ENCODE measurements around the gene PRRT4.

The PRRT4 gene

GRCh38 chr7:128318691-128319090 is 42.8 kb downstream of the PRRT4 start:
- no peak for ATAC-seq
- TF ChIP-seq SNAI2 (CRISPR knock-in tag; IDR thresholded peaks at IDR 0.05): no peak
- no peak for TF ChIP-seq PATZ1 (CRISPR knock-in tag; IDR thresholded peaks at IDR 0.05; ENCODE audit: borderline replicate concordance)

- ATAC-seq: no peak; the same call in 2 of the 3 replicates
- no peak for TF ChIP-seq TOX (CRISPR knock-in tag; IDR thresholded peaks at IDR 0.05; ENCODE audit: borderline replicate concordance)
Observed at GRCh38 chr7:128311013-128311412, 50.5 kb downstream of the PRRT4 start.

DNA sequence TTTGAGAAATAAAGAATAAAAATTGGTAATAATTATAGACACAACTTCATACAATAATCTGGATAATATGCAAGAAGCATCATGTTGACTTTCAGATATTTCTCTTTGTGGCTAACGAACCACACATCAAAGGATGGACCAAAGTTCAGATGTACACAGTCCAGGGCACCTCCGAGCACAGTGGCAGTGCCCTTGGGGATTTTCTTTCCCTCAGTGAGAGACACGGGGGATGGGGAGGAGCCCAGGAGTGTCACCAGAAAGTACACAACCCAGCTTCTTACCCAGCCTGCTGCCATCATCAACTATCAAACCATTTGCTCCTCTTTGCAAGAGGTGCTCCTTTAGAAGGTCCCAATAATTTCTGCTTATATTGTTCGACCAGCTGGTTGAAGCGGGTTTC is 51.0 kb downstream of the PRRT4 start:
- no peak for ATAC-seq
- TF ChIP-seq GLIS3 (CRISPR knock-in tag; IDR thresholded peaks at IDR 0.05) (no peak), ISL1 (CRISPR knock-in tag; IDR thresholded peaks at IDR 0.05) (no peak), TSHZ2 (CRISPR knock-in tag; IDR thresholded peaks at IDR 0.05) (no peak), ZNF70 (CRISPR knock-in tag; IDR thresholded peaks at IDR 0.05) (no peak), ZNF8 (CRISPR knock-in tag; IDR thresholded peaks at IDR 0.05) (no peak), TOX (CRISPR knock-in tag; IDR thresholded peaks at IDR 0.05; ENCODE audit: borderline replicate concordance) (no peak), BACH2 (CRISPR knock-in tag; IDR thresholded peaks at IDR 0.05; ENCODE audit: borderline replicate concordance) (no peak)
- TF ChIP-seq, protein P1, sequence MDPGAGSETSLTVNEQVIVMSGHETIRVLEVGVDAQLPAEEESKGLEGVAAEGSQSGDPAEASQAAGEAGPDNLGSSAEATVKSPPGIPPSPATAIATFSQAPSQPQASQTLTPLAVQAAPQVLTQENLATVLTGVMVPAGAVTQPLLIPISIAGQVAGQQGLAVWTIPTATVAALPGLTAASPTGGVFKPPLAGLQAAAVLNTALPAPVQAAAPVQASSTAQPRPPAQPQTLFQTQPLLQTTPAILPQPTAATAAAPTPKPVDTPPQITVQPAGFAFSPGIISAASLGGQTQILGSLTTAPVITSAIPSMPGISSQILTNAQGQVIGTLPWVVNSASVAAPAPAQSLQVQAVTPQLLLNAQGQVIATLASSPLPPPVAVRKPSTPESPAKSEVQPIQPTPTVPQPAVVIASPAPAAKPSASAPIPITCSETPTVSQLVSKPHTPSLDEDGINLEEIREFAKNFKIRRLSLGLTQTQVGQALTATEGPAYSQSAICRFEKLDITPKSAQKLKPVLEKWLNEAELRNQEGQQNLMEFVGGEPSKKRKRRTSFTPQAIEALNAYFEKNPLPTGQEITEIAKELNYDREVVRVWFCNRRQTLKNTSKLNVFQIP (CRISPR knock-in tag; IDR thresholded peaks at IDR 0.05; ENCODE audit: borderline replicate concordance, low read depth): no peak
- TF ChIP-seq, protein P2, sequence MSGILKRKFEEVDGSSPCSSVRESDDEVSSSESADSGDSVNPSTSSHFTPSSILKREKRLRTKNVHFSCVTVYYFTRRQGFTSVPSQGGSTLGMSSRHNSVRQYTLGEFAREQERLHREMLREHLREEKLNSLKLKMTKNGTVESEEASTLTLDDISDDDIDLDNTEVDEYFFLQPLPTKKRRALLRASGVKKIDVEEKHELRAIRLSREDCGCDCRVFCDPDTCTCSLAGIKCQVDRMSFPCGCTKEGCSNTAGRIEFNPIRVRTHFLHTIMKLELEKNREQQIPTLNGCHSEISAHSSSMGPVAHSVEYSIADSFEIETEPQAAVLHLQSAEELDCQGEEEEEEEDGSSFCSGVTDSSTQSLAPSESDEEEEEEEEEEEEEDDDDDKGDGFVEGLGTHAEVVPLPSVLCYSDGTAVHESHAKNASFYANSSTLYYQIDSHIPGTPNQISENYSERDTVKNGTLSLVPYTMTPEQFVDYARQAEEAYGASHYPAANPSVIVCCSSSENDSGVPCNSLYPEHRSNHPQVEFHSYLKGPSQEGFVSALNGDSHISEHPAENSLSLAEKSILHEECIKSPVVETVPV (CRISPR knock-in tag; IDR thresholded peaks at IDR 0.05): no peak

DNA sequence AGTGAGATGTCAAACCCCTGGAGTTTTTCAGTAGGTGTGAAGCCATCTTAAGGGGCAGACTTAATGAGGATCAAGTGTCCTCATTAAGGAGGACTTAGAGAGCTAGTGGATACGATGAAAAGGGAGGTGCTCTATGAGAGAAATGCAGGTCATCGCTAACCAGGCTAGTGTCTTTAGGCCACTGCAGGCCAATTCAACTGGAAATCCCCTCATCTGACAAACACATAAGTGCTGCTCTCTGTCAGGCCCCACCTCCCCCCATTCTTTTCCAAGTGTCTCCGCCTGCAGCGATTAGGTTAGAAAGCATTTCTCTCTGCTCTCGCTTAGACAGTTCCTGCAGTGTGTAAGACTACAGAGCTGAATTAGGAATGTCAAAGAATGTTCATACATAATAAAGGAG is 51.5 kb downstream of the PRRT4 start:
- TF ChIP-seq TSHZ2 (CRISPR knock-in tag; IDR thresholded peaks at IDR 0.05): no peak
- no peak for TF ChIP-seq TCF4 (CRISPR knock-in tag; IDR thresholded peaks at IDR 0.05; ENCODE audit: borderline replicate concordance)
- TF ChIP-seq PPARA (CRISPR knock-in tag; IDR thresholded peaks at IDR 0.05; ENCODE audit: borderline replicate concordance): no peak
- no peak for TF ChIP-seq ZNF70 (CRISPR knock-in tag; IDR thresholded peaks at IDR 0.05)
- TF ChIP-seq SNAI2 (CRISPR knock-in tag; IDR thresholded peaks at IDR 0.05): no peak
- TF ChIP-seq GLIS3 (CRISPR knock-in tag; IDR thresholded peaks at IDR 0.05): no peak
- TF ChIP-seq, protein P3, sequence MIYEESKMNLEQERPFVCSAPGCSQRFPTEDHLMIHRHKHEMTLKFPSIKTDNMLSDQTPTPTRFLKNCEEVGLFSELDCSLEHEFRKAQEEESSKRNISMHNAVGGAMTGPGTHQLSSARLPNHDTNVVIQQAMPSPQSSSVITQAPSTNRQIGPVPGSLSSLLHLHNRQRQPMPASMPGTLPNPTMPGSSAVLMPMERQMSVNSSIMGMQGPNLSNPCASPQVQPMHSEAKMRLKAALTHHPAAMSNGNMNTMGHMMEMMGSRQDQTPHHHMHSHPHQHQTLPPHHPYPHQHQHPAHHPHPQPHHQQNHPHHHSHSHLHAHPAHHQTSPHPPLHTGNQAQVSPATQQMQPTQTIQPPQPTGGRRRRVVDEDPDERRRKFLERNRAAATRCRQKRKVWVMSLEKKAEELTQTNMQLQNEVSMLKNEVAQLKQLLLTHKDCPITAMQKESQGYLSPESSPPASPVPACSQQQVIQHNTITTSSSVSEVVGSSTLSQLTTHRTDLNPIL (CRISPR knock-in tag; IDR thresholded peaks at IDR 0.05; ENCODE audit: low read depth): no peak
- TF ChIP-seq OSR1 (CRISPR knock-in tag; IDR thresholded peaks at IDR 0.05): no peak
- no peak for TF ChIP-seq ESRRG (CRISPR knock-in tag; IDR thresholded peaks at IDR 0.05)
- TF ChIP-seq ZNF565 (CRISPR knock-in tag; conservative IDR thresholded peaks at IDR 0.05; ENCODE audit: low read depth): no peak
- no peak for TF ChIP-seq ZNF8 (CRISPR knock-in tag; IDR thresholded peaks at IDR 0.05)
- ATAC-seq: no peak

All from SK-N-SH treated with all-trans-retinoic acid at 6 μM for 48 hours (cell line).